Hepatocyte (in vitro differentiated cells): ENCODE results near the gene TMEM238. TPM values are rescaled to one million over a fixed set of nuclear protein-coding genes. Genes with fewer than 3 reads are reported as not detected.

Experiments used
- DNase-seq: peaks from one replicate; pipeline ENCODE4 v3.0.0-alpha.2; 2016; ENCODE audit warnings: low spot score
- H2AFZ ChIP-seq: fragments of 200-600 bp; sonication (generic); 2 replicates; pipeline ENCODE4 v1.6.0; 2016; ENCODE audit warnings: antibody characterized with exemption, mild to moderate bottlenecking
- H3K27ac ChIP-seq: fragments of 200-600 bp; sonication (generic); 2 replicates; pipeline ENCODE4 v1.5.1; 2016; ENCODE audit warnings: mild to moderate bottlenecking
- H3K27me3 ChIP-seq: fragments of 200-600 bp; sonication (generic); 2 replicates; pipeline ENCODE4 v1.6.1; 2016
- H3K36me3 ChIP-seq: fragments of 200-600 bp; sonication (generic); replicated peaks from 2 replicates; pipeline ENCODE4 v1.5.1; 2016; ENCODE audit warnings: low read depth; ENCODE audit not compliant: insufficient read depth
- H3K4me1 ChIP-seq: fragments of 200-600 bp; sonication (generic); 2 replicates; pipeline ENCODE4 v1.5.1; 2016; ENCODE audit warnings: mild to moderate bottlenecking, moderate library complexity; ENCODE audit not compliant: insufficient read depth
- H3K4me2 ChIP-seq: fragments of 200-600 bp; sonication (generic); 2 replicates; pipeline ENCODE4 v1.6.0; 2016
- H3K4me3 ChIP-seq: fragments of 200-600 bp; sonication (generic); 2 replicates; pipeline ENCODE4 v1.5.1; 2016; ENCODE audit warnings: mild to moderate bottlenecking
- H3K79me2 ChIP-seq: fragments of 200-600 bp; sonication (generic); 2 replicates; pipeline ENCODE4 v1.6.0; 2017; ENCODE audit warnings: mild to moderate bottlenecking
- H3K9me2 ChIP-seq: fragments of 200-600 bp; sonication (generic); replicated peaks from 2 replicates; pipeline ENCODE4 v1.6.0; 2017; ENCODE audit warnings: mild to moderate bottlenecking; ENCODE audit not compliant: insufficient read depth
- H3K9me3 ChIP-seq: fragments of 200-600 bp; sonication (generic); 2 replicates; pipeline ENCODE4 v1.5.1; 2016; ENCODE audit warnings: low read depth, mild to moderate bottlenecking
- H4K20me1 ChIP-seq: fragments of 200-600 bp; sonication (generic); 2 replicates; pipeline ENCODE4 v1.6.0; 2016; ENCODE audit warnings: mild to moderate bottlenecking; ENCODE audit not compliant: insufficient read depth, poor library complexity, severe bottlenecking
- EZH2 ChIP-seq: fragments of 200-600 bp; sonication (generic); IDR thresholded peaks from 2 replicates; pipeline ENCODE4 v1.6.1; 2016; ENCODE audit warnings: antibody characterized with exemption, mild to moderate bottlenecking, borderline replicate concordance
- EZH2phosphoT487 ChIP-seq: fragments of 200-600 bp; sonication (generic); IDR thresholded peaks from one replicate; pipeline ENCODE4 v1.6.1; 2018; ENCODE audit warnings: antibody characterized with exemption, mild to moderate bottlenecking, low read depth, moderate library complexity; ENCODE audit not compliant: unreplicated experiment, severe bottlenecking
- WGBS: methylation state at CpG from one replicate; pipeline ENCODE4 v1.1.6; 2016; ENCODE audit warnings: low lambda C conversion rate; ENCODE audit errors: missing lambda C conversion rate; 5-methylcytosine and 5-hydroxymethylcytosine counted together
- polyA plus RNA-seq: library from polyadenylated mRNA; unstranded; fragments of >200 nt; fragmentation: Nextera tagmentation; extraction: Ambion mirVana; gene quantifications from 2 replicates; pipeline ENCODE4 v1.2.1, GENCODE V29; 2016
- total RNA-seq: library from RNA; depleted of rRNA; stranded (reverse); fragments of >200 nt; gene quantifications from 2 replicates; pipeline ENCODE4 v1.2.3, GENCODE V29; 2014
- TF ChIP-seq, protein P1 (sequence below): fragments of 200-600 bp; sonication (generic); IDR thresholded peaks from 2 replicates; pipeline ENCODE4 v1.5.1; 2016; ENCODE audit warnings: antibody characterized with exemption, mild to moderate bottlenecking; ENCODE audit not compliant: poor library complexity

TMEM238 gene
- total and polyA plus RNA-seq, 2 experiments from 2014 or later = 9.1 to 29.6 TPM

- H4K20me1 ChIP-seq = peaks cover 5% of the 10 kb centered on the region
- no peaks in the 10 kb centered on the region for H3K9me2 ChIP-seq
- peak overlapping the region; percentile 85 for H3K27ac ChIP-seq
- no peaks in the 10 kb centered on the region for H3K36me3 ChIP-seq
- peak; percentile 49 for DNase-seq
- H3K4me1 ChIP-seq = no peaks in the 10 kb centered on the region
- peaks cover 16% of the 10 kb centered on the region for H3K79me2 ChIP-seq
- no peaks in the 10 kb centered on the region for H3K27me3 ChIP-seq
- TF ChIP-seq EZH2 = no peak
- TF ChIP-seq EZH2phosphoT487 = no peak
- TF ChIP-seq, protein P1, sequence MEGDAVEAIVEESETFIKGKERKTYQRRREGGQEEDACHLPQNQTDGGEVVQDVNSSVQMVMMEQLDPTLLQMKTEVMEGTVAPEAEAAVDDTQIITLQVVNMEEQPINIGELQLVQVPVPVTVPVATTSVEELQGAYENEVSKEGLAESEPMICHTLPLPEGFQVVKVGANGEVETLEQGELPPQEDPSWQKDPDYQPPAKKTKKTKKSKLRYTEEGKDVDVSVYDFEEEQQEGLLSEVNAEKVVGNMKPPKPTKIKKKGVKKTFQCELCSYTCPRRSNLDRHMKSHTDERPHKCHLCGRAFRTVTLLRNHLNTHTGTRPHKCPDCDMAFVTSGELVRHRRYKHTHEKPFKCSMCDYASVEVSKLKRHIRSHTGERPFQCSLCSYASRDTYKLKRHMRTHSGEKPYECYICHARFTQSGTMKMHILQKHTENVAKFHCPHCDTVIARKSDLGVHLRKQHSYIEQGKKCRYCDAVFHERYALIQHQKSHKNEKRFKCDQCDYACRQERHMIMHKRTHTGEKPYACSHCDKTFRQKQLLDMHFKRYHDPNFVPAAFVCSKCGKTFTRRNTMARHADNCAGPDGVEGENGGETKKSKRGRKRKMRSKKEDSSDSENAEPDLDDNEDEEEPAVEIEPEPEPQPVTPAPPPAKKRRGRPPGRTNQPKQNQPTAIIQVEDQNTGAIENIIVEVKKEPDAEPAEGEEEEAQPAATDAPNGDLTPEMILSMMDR = no peak
- WGBS = 0% methylated on average over 9 of the region's 44 CpGs
- H3K4me3 ChIP-seq = peak overlapping the region; percentile 66
- H2AFZ ChIP-seq = no peak overlapping the region
- H3K9me3 ChIP-seq = no peaks in the 10 kb centered on the region
- peak overlapping the region; percentile 94 for H3K4me2 ChIP-seq
Measured at GRCh38 chr19:55339889-55340783, 44.0 kb downstream of the TMEM238 start.

GRCh38 chr19:55339105-55339888 is 44.8 kb downstream of the TMEM238 start, which contains the start of gene KMT5C:
Gene KMT5C (plus strand): TSS chr19:55339876. CDS start chr19:55341937, 2,061 bp downstream.
- Histone ChIP-seq H3K4me3 (peak within 1 kb of the TSS; percentile 66), H3K36me3 (no peaks in the 10 kb centered on the region), H3K4me1 (no peaks in the 10 kb centered on the region), H3K27me3 (no peaks in the 10 kb centered on the region), H3K79me2 (peaks cover 16% of the 10 kb centered on the region), H3K27ac (peak within 1 kb of the TSS; percentile 94), H3K9me3 (no peaks in the 10 kb centered on the region), H4K20me1 (peaks cover 5% of the 10 kb centered on the region), H3K9me2 (no peaks in the 10 kb centered on the region), H3K4me2 (peak within 1 kb of the TSS; percentile 94), H2AFZ (peak within 1 kb of the TSS; percentile 18)
- DNase-seq = peak; percentile 100
- no peak for TF ChIP-seq EZH2
- TF ChIP-seq EZH2phosphoT487 = no peak
- TF ChIP-seq, protein P1 = no peak
- WGBS = 1% methylated on average over 57 of the region's 63 CpGs

DNA sequence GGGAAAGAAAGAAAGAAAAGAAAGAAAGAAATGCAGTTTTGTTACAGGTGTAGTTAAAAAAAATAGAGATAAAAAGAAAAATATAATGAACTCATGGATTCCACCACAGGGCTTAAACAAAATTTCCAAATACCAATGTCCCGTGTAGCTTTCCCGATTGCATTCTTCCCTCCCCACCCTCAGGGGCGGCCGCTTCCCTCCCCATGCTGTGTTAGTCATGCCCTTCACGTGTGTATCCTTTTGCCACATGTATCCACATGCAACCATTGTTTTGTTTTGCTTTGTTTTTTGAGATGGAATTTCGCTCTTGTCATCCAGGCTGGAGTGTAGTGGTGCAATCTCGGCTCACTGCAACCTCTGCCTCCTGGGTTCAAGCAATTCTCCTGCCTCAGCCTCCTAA is 48.0 kb downstream of the TMEM238 start:
- Histone ChIP-seq H4K20me1 (no peaks in the 10 kb centered on the region), H3K4me1 (peaks cover 4% of the 10 kb centered on the region), H2AFZ (no peak overlapping the region), H3K27me3 (no peaks in the 10 kb centered on the region), H3K9me2 (no peaks in the 10 kb centered on the region), H3K4me2 (no peak overlapping the region), H3K36me3 (no peaks in the 10 kb centered on the region), H3K79me2 (peaks cover 10% of the 10 kb centered on the region), H3K4me3 (no peak overlapping the region), H3K9me3 (no peaks in the 10 kb centered on the region), H3K27ac (no peak overlapping the region)
- 88% methylated on average over 7 of the region's 7 CpGs for WGBS
- DNase-seq = no peak
- no peak for TF ChIP-seq EZH2
- TF ChIP-seq EZH2phosphoT487 = no peak
- TF ChIP-seq, protein P1 = no peak
